Measurements from ENCODE around the gene TMEM184C.

Gene TMEM184C

GRCh38 chr4:147648656-147649055 lies 31.5 kb downstream of the TMEM184C start:
- Histone ChIP-seq H3K9me3 (ENCODE audit: control insufficient read depth in 2 of 2, low read length in 2 of 2) (no peaks in the 10 kb centered on the region), H3K27me3 (ENCODE audit: control insufficient read depth in 1 of 2, insufficient read depth in 2 of 2, low read length in 2 of 2) (no peaks in the 10 kb centered on the region), H3K9ac (ENCODE audit: low read length in 2 of 2) (no peak overlapping the region), H3K36me3 (ENCODE audit: control insufficient read depth in 2 of 2, insufficient read depth in 2 of 2, low read length in 2 of 2) (peaks cover under 1 to 4% of the 10 kb centered on the region in 2 donors), H3K4me3 (ENCODE audit: low read length in 2 of 2) (no peak overlapping the region), H3K27ac (ENCODE audit: low read length) (no peak overlapping the region), H3K4me1 (ENCODE audit: control insufficient read depth, insufficient read depth, low read length) (peaks cover 2% of the 10 kb centered on the region)

DNA sequence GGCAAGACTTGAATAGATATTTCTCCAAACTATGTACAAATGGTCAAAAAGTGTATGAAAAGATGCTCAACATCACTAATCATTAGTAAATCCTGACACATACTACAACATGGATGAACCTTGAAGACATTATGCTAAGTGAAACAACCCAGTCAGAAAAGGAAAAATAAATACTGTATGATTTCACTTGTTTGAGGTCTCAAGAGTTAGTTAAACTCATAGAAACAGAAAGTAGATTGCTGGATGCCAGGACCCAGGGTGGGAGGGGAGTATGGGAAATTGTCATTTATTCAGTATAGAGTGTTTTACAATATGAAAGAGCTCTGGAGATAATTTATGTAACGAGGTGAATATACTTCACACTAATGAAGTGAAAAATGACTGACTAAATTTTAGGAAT lies 34.4 kb downstream of the TMEM184C start:
- Histone ChIP-seq H3K9ac (ENCODE audit: low read length in 2 of 2) (no peak overlapping the region), H3K4me3 (ENCODE audit: low read length in 2 of 2) (no peak overlapping the region), H3K36me3 (ENCODE audit: control insufficient read depth in 2 of 2, insufficient read depth in 2 of 2, low read length in 2 of 2) (peaks cover 11 to 12% of the 10 kb centered on the region in 2 donors), H3K27me3 (ENCODE audit: control insufficient read depth in 1 of 2, insufficient read depth in 2 of 2, low read length in 2 of 2) (no peaks in the 10 kb centered on the region), H3K4me1 (ENCODE audit: control insufficient read depth, insufficient read depth, low read length) (no peaks in the 10 kb centered on the region), H3K27ac (ENCODE audit: low read length) (no peak overlapping the region), H3K9me3 (ENCODE audit: control insufficient read depth in 2 of 2, low read length in 2 of 2) (no peaks in the 10 kb centered on the region)

GRCh38 chr4:147655639-147656038 lies 38.4 kb downstream of the TMEM184C start:
- Histone ChIP-seq H3K4me3 (ENCODE audit: low read length in 2 of 2) (no peak overlapping the region), H3K27ac (ENCODE audit: low read length) (no peak overlapping the region), H3K36me3 (ENCODE audit: control insufficient read depth in 2 of 2, insufficient read depth in 2 of 2, low read length in 2 of 2) (peaks cover 10 to 19% of the 10 kb centered on the region in 2 donors), H3K4me1 (ENCODE audit: control insufficient read depth, insufficient read depth, low read length) (no peaks in the 10 kb centered on the region), H3K9me3 (ENCODE audit: control insufficient read depth in 2 of 2, low read length in 2 of 2) (no peaks in the 10 kb centered on the region), H3K9ac (ENCODE audit: low read length in 2 of 2) (no peak overlapping the region), H3K27me3 (ENCODE audit: control insufficient read depth in 1 of 2, insufficient read depth in 2 of 2, low read length in 2 of 2) (no peaks in the 10 kb centered on the region)

GRCh38 chr4:147658501-147658900 lies 41.3 kb downstream of the TMEM184C start:
- H3K36me3 ChIP-seq (ENCODE audit: control insufficient read depth in 2 of 2, insufficient read depth in 2 of 2, low read length in 2 of 2): peaks cover 8 to 22% of the 10 kb centered on the region in 2 donors
- H3K9ac ChIP-seq (ENCODE audit: low read length in 2 of 2): no peak overlapping the region
- no peak overlapping the region for H3K4me3 ChIP-seq (ENCODE audit: low read length in 2 of 2)
- H3K27ac ChIP-seq (ENCODE audit: low read length): no peak overlapping the region
- no peaks in the 10 kb centered on the region for H3K4me1 ChIP-seq (ENCODE audit: control insufficient read depth, insufficient read depth, low read length)
- H3K9me3 ChIP-seq (ENCODE audit: control insufficient read depth in 2 of 2, low read length in 2 of 2): no peaks in the 10 kb centered on the region
- no peaks in the 10 kb centered on the region for H3K27me3 ChIP-seq (ENCODE audit: control insufficient read depth in 1 of 2, insufficient read depth in 2 of 2, low read length in 2 of 2)

DNA sequence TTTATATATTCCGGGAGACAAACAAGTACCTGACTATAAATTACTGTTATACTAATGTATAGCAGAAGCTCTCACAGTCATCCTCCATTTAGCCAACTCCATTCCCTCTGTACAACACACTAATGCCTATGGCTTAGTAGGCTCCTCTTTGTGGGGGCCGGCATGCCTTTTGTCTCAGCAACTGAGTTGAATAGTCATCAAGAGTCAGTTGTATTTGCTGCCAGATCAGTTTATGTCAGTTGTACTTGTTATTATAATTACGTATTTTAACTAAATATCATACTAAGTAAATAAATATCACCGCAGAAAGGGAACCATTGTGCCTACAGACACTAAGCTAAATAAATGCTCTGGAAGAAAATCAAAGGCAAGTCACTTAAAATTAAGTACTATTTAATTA lies 56.9 kb downstream of the TMEM184C start:
- Histone ChIP-seq H3K36me3 (ENCODE audit: control insufficient read depth in 2 of 2, insufficient read depth in 2 of 2, low read length in 2 of 2) (peaks cover 3 to 13% of the 10 kb centered on the region in 2 donors), H3K9me3 (ENCODE audit: control insufficient read depth in 2 of 2, low read length in 2 of 2) (no peaks in the 10 kb centered on the region), H3K9ac (ENCODE audit: low read length in 2 of 2) (no peak overlapping the region), H3K4me3 (ENCODE audit: low read length in 2 of 2) (no peak overlapping the region), H3K27ac (ENCODE audit: low read length) (no peak overlapping the region), H3K27me3 (ENCODE audit: control insufficient read depth in 1 of 2, insufficient read depth in 2 of 2, low read length in 2 of 2) (no peaks in the 10 kb centered on the region), H3K4me1 (ENCODE audit: control insufficient read depth, insufficient read depth, low read length) (no peaks in the 10 kb centered on the region)

DNA sequence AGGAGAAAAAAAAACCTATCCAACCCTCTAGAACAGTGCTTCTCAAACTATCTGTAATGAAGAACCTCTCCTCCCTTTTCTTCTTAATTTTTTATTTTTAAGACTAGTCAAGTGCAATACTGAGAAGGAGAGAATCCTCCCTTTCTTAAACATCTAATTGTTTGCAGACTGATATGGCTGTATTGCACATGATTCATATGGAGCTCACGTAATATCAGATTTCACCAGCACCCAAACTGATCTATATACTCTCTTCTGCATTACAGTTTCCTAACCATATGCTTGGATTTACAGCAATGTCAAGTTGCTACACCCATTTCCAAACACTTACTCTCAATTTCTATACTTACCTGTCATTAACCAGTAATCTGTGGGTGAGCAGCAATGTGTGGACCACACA lies 57.3 kb downstream of the TMEM184C start:
- Histone ChIP-seq H3K27ac (ENCODE audit: low read length) (no peak overlapping the region), H3K27me3 (ENCODE audit: control insufficient read depth in 1 of 2, insufficient read depth in 2 of 2, low read length in 2 of 2) (no peaks in the 10 kb centered on the region), H3K4me3 (ENCODE audit: low read length in 2 of 2) (no peak overlapping the region), H3K4me1 (ENCODE audit: control insufficient read depth, insufficient read depth, low read length) (no peaks in the 10 kb centered on the region), H3K9ac (ENCODE audit: low read length in 2 of 2) (no peak overlapping the region), H3K9me3 (ENCODE audit: control insufficient read depth in 2 of 2, low read length in 2 of 2) (no peaks in the 10 kb centered on the region), H3K36me3 (ENCODE audit: control insufficient read depth in 2 of 2, insufficient read depth in 2 of 2, low read length in 2 of 2) (peaks cover 3 to 13% of the 10 kb centered on the region in 2 donors)

DNA sequence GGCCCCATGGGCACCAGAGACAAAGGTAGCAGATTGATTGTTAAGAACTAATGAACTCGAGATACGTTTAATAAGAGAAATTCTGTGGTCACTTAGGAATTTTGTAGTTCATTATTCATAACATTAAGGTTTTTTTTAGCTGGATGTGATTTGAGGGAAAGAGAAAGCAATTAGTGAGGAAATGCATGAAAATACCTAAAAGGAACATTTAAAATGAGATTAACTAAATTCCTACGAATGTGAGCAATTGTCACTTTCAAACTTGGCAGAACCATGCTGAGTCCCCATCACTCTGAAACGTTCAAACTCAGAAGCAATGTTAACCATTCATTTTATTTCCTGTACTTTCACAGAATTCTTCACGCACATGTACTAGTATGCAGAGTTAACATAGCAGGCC lies 60.9 kb downstream of the TMEM184C start:
- Histone ChIP-seq H3K9me3 (ENCODE audit: control insufficient read depth in 2 of 2, low read length in 2 of 2) (no peaks in the 10 kb centered on the region), H3K4me1 (ENCODE audit: control insufficient read depth, insufficient read depth, low read length) (no peaks in the 10 kb centered on the region), H3K9ac (ENCODE audit: low read length in 2 of 2) (no peak overlapping the region), H3K4me3 (ENCODE audit: low read length in 2 of 2) (no peak overlapping the region), H3K27me3 (ENCODE audit: control insufficient read depth in 1 of 2, insufficient read depth in 2 of 2, low read length in 2 of 2) (no peaks in the 10 kb centered on the region), H3K27ac (ENCODE audit: low read length) (no peak overlapping the region), H3K36me3 (ENCODE audit: control insufficient read depth in 2 of 2, insufficient read depth in 2 of 2, low read length in 2 of 2) (peaks cover 3 to 8% of the 10 kb centered on the region in 2 donors)

DNA sequence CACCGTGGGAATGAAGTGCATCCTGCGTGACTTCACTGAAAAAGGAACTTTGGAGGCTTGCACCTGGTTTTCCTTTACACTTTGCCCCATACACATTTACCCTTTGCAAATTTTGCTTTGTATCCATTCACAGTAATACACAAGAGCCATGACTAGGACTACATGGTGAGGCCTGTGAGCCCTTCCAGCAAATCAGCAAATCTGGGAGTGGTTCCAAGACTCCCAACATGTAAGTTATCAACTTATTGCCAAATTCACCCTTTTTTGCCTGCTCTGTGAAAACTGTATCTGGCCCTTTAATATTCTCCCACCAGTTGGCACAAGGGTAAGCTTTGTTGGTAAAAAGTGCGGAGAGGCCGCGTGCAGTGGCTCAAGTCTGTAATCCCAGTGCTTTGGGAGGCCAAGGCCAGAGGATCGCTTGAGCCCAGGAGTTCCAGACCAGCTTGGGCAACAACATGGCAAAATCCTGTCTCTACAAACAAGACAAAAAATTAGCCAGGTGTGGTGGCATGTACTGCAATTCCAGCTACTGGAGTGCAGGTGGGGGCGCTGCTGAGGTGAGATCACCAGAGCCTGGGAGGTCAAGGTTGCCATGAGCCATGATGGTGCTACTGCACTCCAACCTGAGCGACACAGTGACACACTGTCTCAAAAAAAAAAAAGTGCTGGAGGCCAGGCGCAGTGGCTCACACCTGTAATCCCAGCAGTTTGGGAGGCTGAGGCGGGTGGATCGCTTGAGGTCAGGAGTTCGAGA lies 61.8 kb downstream of the TMEM184C start:
- H3K4me3 ChIP-seq (ENCODE audit: low read length in 2 of 2): no peak overlapping the region
- no peak overlapping the region for H3K9ac ChIP-seq (ENCODE audit: low read length in 2 of 2)
- H3K4me1 ChIP-seq (ENCODE audit: control insufficient read depth, insufficient read depth, low read length): peaks cover 4% of the 10 kb centered on the region
- no peak overlapping the region for H3K27ac ChIP-seq (ENCODE audit: low read length)
- no peaks in the 10 kb centered on the region for H3K9me3 ChIP-seq (ENCODE audit: control insufficient read depth in 2 of 2, low read length in 2 of 2)
- peaks cover 3 to 8% of the 10 kb centered on the region in 2 donors for H3K36me3 ChIP-seq (ENCODE audit: control insufficient read depth in 2 of 2, insufficient read depth in 2 of 2, low read length in 2 of 2)
- H3K27me3 ChIP-seq (ENCODE audit: control insufficient read depth in 1 of 2, insufficient read depth in 2 of 2, low read length in 2 of 2): no peaks in the 10 kb centered on the region

DNA sequence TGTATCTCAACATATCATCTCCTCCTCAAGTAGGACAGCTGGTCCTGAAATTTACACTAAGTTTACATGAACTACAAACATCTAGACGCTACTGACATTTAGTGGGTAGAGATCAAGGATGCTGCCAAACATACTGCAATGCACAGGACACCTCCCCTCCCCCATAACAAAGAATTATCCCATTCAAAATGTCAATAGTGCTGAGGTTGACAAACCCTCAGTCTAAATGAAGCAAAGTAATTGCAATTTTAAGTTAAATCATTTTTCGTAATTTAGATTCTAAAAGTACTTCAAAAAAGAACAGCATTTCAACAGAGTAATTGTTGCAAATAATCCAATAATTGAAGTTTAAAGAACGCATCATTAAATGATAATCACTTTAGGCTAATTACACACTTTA lies 65.6 kb downstream of the TMEM184C start:
- no peaks in the 10 kb centered on the region for H3K9me3 ChIP-seq (ENCODE audit: control insufficient read depth in 2 of 2, low read length in 2 of 2)
- H3K4me1 ChIP-seq (ENCODE audit: control insufficient read depth, insufficient read depth, low read length): peaks cover 7% of the 10 kb centered on the region
- no peaks in the 10 kb centered on the region for H3K27me3 ChIP-seq (ENCODE audit: control insufficient read depth in 1 of 2, insufficient read depth in 2 of 2, low read length in 2 of 2)
- peak overlapping the region; percentile 79 to 94 for H3K4me3 ChIP-seq (ENCODE audit: low read length in 2 of 2)
- peak overlapping the region in 1 of 2 donors; percentile 56 for H3K9ac ChIP-seq (ENCODE audit: low read length in 2 of 2)
- peaks cover 3 to 8% of the 10 kb centered on the region in 2 donors for H3K36me3 ChIP-seq (ENCODE audit: control insufficient read depth in 2 of 2, insufficient read depth in 2 of 2, low read length in 2 of 2)
- H3K27ac ChIP-seq (ENCODE audit: low read length): no peak overlapping the region

GRCh38 chr4:147683188-147683591 lies 66.0 kb downstream of the TMEM184C start:
- Histone ChIP-seq H3K9ac (ENCODE audit: low read length in 2 of 2) (peak overlapping the region; percentile 56 to 96), H3K27ac (ENCODE audit: low read length) (peak overlapping the region; percentile 87), H3K27me3 (ENCODE audit: control insufficient read depth in 1 of 2, insufficient read depth in 2 of 2, low read length in 2 of 2) (no peaks in the 10 kb centered on the region), H3K36me3 (ENCODE audit: control insufficient read depth in 2 of 2, insufficient read depth in 2 of 2, low read length in 2 of 2) (peaks cover 3 to 8% of the 10 kb centered on the region in 2 donors), H3K4me1 (ENCODE audit: control insufficient read depth, insufficient read depth, low read length) (peaks cover 7% of the 10 kb centered on the region), H3K4me3 (ENCODE audit: low read length in 2 of 2) (peak overlapping the region; percentile 79 to 94), H3K9me3 (ENCODE audit: control insufficient read depth in 2 of 2, low read length in 2 of 2) (no peaks in the 10 kb centered on the region)

Data from stomach smooth muscle (tissue), 2 donors.